Measurements from ENCODE around the gene WNT11. TPM values are rescaled to one million over a fixed set of nuclear protein-coding genes. Genes with fewer than 3 reads are reported as not detected.

WNT11 gene
- total RNA-seq, 6 experiments from 2014 or later: not detected

- Mint-ChIP-seq H3K9me3 (no peaks in the 10 kb centered on the region), H3K4me1 (ENCODE audit: low read depth) (peaks cover 34% of the 10 kb centered on the region), H3K36me3 (ENCODE audit: low read depth) (no peaks in the 10 kb centered on the region), H3K4me3 (peak overlapping the region; percentile 69), H3K27ac (peak overlapping the region; percentile 75), H3K27me3 (ENCODE audit: insufficient read depth) (peaks cover 13% of the 10 kb centered on the region)
- no peak for DNase-seq
- TF ChIP-seq CTCF (IDR thresholded peaks at IDR 0.05): no peak
These were observed 53.3 kb downstream of the WNT11 start for GRCh38 chr11:76152741-76153570.

GRCh38 chr11:76152086-76152681 is 54.1 kb downstream of the WNT11 start:
- H3K4me1 Mint-ChIP-seq (ENCODE audit: low read depth): peaks cover 34% of the 10 kb centered on the region
- TF ChIP-seq CTCF (IDR thresholded peaks at IDR 0.05): peak; percentile 82
- H3K27me3 Mint-ChIP-seq (ENCODE audit: insufficient read depth): peaks cover 11% of the 10 kb centered on the region
- no peaks in the 10 kb centered on the region for H3K9me3 Mint-ChIP-seq
- peak; percentile 10 for DNase-seq
- H3K27ac Mint-ChIP-seq: no peak overlapping the region
- H3K36me3 Mint-ChIP-seq (ENCODE audit: low read depth): no peaks in the 10 kb centered on the region
- peak overlapping the region; percentile 69; the same call in 1 of the 2 replicates for H3K4me3 Mint-ChIP-seq

- TF ChIP-seq CTCF (IDR thresholded peaks at IDR 0.05): no peak
- no peaks in the 10 kb centered on the region for H3K9me3 Mint-ChIP-seq
- no peak for DNase-seq
- peaks cover 34% of the 10 kb centered on the region for H3K4me1 Mint-ChIP-seq (ENCODE audit: low read depth)
- H3K27me3 Mint-ChIP-seq (ENCODE audit: insufficient read depth): peaks cover 7% of the 10 kb centered on the region
- no peaks in the 10 kb centered on the region for H3K36me3 Mint-ChIP-seq (ENCODE audit: low read depth)
- H3K4me3 Mint-ChIP-seq: no peak overlapping the region
- no peak overlapping the region for H3K27ac Mint-ChIP-seq
These were observed 54.7 kb downstream of the WNT11 start for GRCh38 chr11:76151556-76152085.

DNA sequence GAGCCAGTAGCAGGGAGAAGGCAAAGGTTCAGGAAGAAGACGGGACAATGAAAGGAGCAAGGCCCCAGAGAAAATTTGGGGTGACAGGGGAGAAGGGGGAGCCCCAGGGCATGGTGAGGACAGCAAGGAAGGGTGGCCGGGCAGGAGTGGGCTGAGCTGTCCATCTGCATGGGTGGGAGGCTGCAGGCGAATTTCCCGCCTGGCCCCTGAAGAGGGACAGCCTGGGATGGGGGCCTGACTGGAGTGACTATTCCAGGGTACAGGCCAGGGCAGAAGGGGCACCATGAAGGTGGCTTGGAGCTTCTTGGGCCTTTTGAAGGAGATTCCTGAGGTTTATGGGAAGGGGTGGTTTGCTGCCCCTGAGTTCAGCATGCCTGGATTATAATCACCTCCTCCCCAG is 56.2 kb downstream of the WNT11 start:
- H3K9me3 Mint-ChIP-seq: no peaks in the 10 kb centered on the region
- peaks cover 26% of the 10 kb centered on the region for H3K4me1 Mint-ChIP-seq (ENCODE audit: low read depth)
- DNase-seq: no peak
- H3K27ac Mint-ChIP-seq: no peak overlapping the region
- no peak overlapping the region for H3K4me3 Mint-ChIP-seq
- TF ChIP-seq CTCF (IDR thresholded peaks at IDR 0.05): no peak
- H3K36me3 Mint-ChIP-seq (ENCODE audit: low read depth): no peaks in the 10 kb centered on the region
- H3K27me3 Mint-ChIP-seq (ENCODE audit: insufficient read depth): peaks cover 6% of the 10 kb centered on the region

DNA sequence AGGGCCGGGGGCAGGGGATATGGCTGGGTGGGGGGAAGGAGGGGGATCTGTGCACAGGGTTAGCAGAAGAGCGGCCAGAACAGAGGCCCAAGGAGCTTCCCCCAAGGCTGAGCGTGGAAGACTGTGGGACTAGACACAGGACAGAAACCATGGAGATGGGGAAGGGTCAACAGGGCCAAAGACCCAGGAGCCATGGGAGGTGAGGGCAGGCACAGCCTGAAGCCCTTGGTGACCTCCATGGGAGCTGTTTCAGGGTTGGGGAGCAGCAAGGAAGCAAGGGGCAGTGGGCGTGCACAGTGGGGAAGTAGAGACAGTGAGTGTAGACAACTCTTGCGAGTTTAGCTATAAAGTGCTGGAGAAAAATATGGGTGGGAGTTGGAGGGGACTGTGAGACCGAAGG is 56.6 kb downstream of the WNT11 start:
- no peaks in the 10 kb centered on the region for H3K9me3 Mint-ChIP-seq
- no peak for TF ChIP-seq CTCF (IDR thresholded peaks at IDR 0.05)
- H3K36me3 Mint-ChIP-seq (ENCODE audit: low read depth): no peaks in the 10 kb centered on the region
- no peak overlapping the region for H3K4me3 Mint-ChIP-seq
- no peak for DNase-seq
- peaks cover 25% of the 10 kb centered on the region for H3K4me1 Mint-ChIP-seq (ENCODE audit: low read depth)
- no peak overlapping the region for H3K27ac Mint-ChIP-seq
- H3K27me3 Mint-ChIP-seq (ENCODE audit: insufficient read depth): peaks cover 9% of the 10 kb centered on the region

Data from HFFc6 (cell line).